NB4 (cell line): ENCODE data around the gene IMPG2.

Source experiments
- DNase-seq: peaks from one replicate; pipeline ENCODE4 v3.0.0; 2010; ENCODE audit warnings: low read depth
- H3K4me3 ChIP-seq: one replicate; pipeline ENCODE4 v1.5.1; 2011; ENCODE audit warnings: mild to moderate bottlenecking, low read depth, low read length, moderate library complexity
- MYC ChIP-seq: IDR thresholded peaks from 2 replicates; pipeline ENCODE4 v1.6.1; 2011; ENCODE audit warnings: low read depth, low read length
- POLR2A ChIP-seq: IDR thresholded peaks from 2 replicates; pipeline ENCODE4 v1.6.1; 2011; ENCODE audit warnings: mild to moderate bottlenecking; ENCODE audit not compliant: insufficient read length; ENCODE audit errors: extremely low read depth
- TF ChIP-seq, protein P1 (sequence below): IDR thresholded peaks from one replicate; pipeline ENCODE4 v1.5.1; 2012; ENCODE audit warnings: low read depth, low read length
- TF ChIP-seq, protein P2 (sequence below): IDR thresholded peaks from 2 replicates; pipeline ENCODE4 v1.6.1; 2011; ENCODE audit warnings: low read depth, low read length

IMPG2 gene

DNA sequence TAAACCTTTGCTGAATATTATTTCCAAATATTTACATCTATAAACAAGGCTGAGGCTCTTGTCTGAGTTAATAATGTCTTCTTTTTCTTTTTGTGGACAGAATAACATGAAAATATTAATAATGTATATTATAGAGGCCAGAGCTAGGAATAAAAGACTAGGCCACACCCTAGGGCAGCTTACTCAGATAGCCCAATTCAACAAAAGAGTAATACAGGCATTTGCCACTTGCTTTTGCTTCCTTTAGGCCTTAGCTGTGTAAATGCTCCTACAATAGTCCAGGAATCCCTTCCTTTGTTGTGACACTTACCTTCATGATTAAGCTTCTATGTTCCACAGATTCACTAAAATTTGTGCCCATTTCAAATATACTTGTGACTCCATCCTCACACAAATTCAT lies 16.5 kb downstream of the IMPG2 start:
- DNase-seq, result no peak
- TF ChIP-seq POLR2A, result no peak
- TF ChIP-seq, protein P1, sequence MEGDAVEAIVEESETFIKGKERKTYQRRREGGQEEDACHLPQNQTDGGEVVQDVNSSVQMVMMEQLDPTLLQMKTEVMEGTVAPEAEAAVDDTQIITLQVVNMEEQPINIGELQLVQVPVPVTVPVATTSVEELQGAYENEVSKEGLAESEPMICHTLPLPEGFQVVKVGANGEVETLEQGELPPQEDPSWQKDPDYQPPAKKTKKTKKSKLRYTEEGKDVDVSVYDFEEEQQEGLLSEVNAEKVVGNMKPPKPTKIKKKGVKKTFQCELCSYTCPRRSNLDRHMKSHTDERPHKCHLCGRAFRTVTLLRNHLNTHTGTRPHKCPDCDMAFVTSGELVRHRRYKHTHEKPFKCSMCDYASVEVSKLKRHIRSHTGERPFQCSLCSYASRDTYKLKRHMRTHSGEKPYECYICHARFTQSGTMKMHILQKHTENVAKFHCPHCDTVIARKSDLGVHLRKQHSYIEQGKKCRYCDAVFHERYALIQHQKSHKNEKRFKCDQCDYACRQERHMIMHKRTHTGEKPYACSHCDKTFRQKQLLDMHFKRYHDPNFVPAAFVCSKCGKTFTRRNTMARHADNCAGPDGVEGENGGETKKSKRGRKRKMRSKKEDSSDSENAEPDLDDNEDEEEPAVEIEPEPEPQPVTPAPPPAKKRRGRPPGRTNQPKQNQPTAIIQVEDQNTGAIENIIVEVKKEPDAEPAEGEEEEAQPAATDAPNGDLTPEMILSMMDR, result no peak
- TF ChIP-seq, protein P2, sequence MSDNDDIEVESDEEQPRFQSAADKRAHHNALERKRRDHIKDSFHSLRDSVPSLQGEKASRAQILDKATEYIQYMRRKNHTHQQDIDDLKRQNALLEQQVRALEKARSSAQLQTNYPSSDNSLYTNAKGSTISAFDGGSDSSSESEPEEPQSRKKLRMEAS, result no peak
- no peak for TF ChIP-seq MYC

DNA sequence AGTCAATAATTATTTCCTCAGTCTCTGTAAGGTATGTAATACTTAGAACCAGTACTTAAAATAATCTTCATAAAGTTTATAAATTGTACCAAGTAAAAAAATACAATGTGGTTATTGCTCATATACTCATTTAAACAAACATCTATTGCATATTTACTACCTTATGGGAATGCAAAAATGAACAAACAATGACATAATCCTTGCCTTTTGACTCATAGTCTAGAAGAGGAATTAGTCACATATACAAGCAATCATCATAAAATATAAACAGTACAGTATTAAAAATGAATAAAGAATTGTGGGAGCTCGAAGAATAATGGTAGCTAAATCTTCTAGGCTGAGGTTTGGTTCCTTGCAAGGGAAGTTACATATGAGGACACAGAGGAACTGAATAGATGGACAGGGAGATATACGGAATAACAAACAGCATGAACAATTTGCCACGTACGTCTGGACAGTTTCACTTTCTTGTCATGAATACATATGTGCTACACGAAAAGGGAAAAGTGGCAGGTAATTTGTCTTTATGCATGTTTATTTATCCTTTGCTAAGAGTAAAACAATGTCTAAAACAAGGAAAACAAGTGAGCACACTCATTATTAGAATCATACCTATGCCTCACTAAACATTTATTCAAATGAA lies 17.2 kb downstream of the IMPG2 start:
- TF ChIP-seq, protein P2, result no peak
- TF ChIP-seq POLR2A (no peak), MYC (no peak)
- TF ChIP-seq, protein P1, result no peak
- no peak overlapping the region for H3K4me3 ChIP-seq
- no peak for DNase-seq

More for the DNA sequence above, 16.5 kb downstream of the IMPG2 start:
- H3K4me3 ChIP-seq, result no peak overlapping the region

DNA sequence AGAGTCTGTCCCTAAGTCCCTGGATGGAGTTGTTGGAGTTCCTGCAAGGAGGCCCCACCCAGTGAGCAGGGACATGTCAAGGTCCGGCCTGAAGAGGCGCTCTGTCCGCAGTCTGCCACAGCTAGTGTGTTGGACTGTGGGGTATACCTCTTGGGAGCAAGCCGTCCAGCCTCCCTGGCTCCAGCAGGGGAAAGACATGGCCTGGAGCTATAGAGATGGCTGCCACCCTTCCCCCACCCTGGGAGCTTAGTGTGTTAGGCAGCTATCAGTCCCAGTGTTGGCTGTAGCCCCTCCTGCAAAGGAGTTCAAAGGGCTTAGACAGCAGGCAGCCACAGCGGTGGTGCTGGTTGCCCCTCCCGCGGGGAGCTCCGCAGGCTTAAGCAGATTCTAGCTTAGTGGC lies 20.3 kb downstream of the IMPG2 start:
- H3K4me3 ChIP-seq, result no peak overlapping the region
- DNase-seq, result no peak
- TF ChIP-seq, protein P2, result no peak
- TF ChIP-seq POLR2A (no peak), MYC (no peak)
- TF ChIP-seq, protein P1, result no peak

DNA sequence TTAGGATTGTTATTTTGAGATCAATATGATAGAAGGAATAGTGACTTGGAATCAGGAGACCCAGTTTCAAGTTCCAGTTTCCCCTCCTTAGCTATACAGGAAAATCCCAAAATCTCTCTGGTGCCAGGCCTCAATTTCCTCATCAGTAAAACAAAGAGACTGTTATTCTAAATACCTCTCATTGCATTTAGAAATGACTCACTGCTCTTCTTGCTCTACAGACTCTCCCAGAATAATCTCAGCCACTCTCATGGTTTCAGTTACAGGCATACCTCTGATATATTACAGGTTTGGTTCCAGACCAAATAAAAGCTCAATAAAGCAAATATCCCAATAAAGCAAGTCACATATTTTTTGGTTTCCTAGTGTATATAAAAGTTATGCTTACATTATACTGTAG lies 28.3 kb downstream of the IMPG2 start:
- H3K4me3 ChIP-seq, result no peak overlapping the region
- no peak for TF ChIP-seq POLR2A
- TF ChIP-seq, protein P1, result no peak
- no peak for TF ChIP-seq MYC
- TF ChIP-seq, protein P2, result no peak
- no peak for DNase-seq

DNA sequence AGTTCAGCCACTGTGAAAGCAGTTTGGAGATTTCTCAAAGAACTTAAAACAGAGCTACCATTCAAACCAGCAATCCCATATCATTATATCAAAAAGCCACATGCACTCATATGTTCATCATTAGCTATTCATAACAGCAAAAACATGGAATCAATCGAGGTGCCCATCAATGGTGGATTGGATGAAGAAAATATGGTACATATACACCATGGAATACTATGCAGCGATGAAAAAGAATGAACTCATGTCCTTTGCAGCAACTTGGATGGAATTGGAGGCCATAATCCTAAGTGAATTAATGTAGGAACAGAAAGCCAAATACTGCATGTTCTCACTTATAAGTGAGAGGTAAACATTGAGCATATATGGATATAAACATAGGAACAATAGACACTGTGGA lies 32.1 kb downstream of the IMPG2 start:
- DNase-seq, result no peak
- H3K4me3 ChIP-seq, result no peak overlapping the region
- TF ChIP-seq POLR2A (no peak), MYC (no peak)
- TF ChIP-seq, protein P2, result no peak
- TF ChIP-seq, protein P1, result no peak
